ENCODE data around the gene HIC1.

Gene HIC1

DNA sequence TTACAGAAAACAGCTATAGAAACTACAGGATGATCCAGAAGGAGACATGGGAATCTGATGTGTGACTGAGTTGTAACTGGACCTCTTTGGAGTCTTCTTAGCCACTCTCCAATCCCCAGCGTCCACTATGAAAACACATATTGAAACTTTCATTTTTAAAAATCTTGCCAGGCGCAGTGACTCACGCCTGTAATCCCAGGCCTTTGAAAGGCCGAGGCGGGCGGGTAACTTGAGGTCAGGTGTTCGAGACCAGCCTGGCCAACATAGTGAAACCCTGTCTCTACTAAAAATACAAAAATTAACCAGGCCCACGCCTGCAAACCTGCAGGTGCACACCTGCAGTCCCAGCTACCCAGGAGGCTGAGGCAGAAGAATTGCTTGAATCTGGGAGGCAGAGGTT is 53.3 kb downstream of the HIC1 start:
- FAIRE-seq = no peak

DNA sequence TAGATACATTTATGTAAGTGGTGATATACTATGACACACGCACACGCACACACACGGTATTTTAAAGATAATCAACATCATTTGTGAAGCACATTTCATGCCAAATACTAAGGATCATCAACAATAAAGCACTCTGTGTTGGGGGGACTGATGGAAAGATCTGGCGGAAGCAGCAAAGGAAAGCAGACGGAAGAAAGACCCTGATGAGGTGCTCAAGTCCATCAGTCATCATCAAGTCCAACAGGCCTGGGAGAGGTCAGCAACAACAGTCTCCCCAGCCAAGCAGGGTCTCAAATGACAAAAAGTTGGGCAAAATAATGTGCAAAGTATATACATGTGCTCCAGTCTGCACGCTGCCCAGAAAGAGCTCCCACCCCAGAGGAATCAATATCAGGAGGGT is 55.5 kb downstream of the HIC1 start:
- FAIRE-seq = no peak

DNA sequence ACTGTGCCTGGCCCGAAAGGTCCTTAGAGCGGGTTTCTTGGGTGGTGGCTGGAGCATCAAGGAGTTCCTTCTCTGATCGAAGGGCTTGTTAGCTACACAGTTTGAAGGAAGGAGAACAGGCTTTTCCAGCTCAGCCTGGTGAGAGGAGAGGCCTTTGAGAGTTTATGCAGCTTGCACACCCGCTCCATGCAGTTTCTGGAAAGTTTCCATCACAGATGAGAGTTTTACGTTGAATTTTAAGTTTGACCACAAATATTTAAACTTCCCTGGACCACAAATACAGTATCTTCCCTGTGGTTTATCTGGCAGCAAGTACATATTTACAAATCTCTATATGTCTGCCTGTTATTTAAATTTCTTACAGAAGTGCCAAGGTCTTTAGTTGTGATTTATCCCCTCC is 56.8 kb downstream of the HIC1 start:
- no peak for FAIRE-seq

Measured in endometrium (tissue), 2 donors.